Measurements from ENCODE around the gene FGR.

DNA sequence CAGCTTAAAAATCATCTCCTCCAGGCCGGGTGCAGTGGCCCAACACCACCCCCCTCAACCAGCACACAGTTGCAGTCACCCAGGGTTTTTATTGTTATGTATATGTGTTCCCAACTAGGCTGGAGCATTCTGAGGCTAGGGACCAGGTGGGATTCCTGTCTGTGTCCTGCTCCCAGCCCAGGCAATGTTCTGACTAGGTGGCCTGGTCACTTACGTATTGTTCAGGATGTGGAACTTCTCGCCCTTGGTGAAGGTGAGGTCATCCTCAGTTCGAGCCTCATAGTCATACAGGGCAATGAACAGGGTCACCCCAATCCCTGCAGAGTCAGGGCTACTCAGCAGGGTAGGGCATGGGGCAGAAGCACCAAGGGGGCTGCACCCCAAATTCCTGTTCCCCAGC, 12.2 kb downstream of the FGR start:
- TF ChIP-seq GATA3 (IDR thresholded peaks at IDR 0.05; ENCODE audit: low read depth, low read length), result no peak
- no peak for TF ChIP-seq GATA2 (IDR thresholded peaks at IDR 0.05; ENCODE audit: low read depth, low read length)

Measured in SH-SY5Y (cell line).